NK-92 treated with Interleukin-12 subunit alpha and Interleukin-12 subunit beta, amount 100 ng/mL, for 24 hours (cell line): ENCODE results near the gene EFEMP2.

ENCODE experiments used
- DNase-seq: peaks from one replicate; lab custom pipeline; 2025; lab: John Stamatoyannopoulos, UW

Gene EFEMP2

DNA sequence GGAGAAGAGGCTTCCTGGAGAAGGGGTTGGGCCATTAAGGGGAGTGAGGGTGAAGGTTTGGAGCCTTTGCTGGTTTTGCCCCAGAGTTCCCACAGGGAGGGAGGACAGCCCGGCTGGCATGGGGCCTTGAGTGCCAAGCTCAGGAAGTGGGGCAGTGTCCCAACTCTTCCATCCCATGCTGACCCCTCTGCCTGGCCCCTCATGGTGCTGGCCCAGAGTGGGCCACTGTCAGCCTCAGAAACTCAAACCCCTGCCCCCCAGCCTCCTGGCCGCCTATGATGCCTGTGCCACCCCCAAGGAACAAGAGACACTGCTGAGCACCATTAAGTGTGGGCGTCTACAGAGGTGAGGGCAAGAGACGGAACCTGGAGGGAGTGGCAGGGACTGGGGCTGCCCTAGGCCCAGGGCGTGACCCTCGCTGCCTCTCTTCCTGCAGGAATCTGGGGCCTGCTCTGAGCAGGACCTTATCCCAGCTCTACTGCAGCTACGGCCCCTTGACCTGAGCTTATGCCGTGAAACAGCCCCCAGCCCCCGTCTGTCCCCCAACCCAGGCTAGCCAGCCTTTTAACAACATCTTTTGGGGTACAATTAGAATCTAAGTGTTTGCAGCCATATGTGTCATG is 6.9 kb downstream of the EFEMP2 start:
- DNase-seq = no peak

DNA sequence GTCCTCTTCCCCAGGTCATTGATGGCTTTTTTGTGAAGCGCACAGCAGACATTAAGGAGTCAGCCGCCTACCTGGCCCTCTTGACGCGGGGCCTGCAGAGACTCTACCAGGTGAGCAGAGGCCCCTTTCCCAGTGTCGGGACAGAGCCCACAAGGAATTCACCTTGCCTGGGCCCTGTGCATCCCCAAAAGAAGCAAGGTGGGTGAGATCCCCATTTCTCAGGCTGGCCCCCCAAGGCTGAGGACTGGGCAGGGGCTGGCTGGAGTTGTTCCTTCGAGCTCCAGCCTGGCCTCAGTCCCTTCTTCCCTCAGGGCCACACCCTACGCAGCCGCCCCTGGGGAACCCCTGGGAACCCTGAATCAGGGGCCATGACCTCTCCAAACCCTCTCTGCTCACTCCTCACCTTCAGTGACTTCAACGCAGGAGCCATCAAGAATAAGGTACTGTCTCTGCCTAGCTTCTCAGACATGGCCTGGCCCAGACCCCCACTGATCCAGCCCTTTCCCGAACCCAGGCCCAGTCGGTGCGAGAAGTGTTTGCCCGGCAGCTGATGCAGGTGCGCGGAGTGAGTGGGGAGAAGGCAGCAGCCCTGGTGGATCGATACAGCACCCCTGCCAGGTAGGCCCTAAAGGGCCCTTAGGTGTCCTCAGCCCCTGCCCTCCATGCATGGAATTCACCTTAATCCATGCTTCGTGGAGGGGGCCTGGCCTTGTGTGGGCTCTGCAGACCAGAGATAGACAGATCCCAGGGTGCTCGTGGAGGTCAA is 7.7 kb downstream of the EFEMP2 start:
- DNase-seq = no peak

DNA sequence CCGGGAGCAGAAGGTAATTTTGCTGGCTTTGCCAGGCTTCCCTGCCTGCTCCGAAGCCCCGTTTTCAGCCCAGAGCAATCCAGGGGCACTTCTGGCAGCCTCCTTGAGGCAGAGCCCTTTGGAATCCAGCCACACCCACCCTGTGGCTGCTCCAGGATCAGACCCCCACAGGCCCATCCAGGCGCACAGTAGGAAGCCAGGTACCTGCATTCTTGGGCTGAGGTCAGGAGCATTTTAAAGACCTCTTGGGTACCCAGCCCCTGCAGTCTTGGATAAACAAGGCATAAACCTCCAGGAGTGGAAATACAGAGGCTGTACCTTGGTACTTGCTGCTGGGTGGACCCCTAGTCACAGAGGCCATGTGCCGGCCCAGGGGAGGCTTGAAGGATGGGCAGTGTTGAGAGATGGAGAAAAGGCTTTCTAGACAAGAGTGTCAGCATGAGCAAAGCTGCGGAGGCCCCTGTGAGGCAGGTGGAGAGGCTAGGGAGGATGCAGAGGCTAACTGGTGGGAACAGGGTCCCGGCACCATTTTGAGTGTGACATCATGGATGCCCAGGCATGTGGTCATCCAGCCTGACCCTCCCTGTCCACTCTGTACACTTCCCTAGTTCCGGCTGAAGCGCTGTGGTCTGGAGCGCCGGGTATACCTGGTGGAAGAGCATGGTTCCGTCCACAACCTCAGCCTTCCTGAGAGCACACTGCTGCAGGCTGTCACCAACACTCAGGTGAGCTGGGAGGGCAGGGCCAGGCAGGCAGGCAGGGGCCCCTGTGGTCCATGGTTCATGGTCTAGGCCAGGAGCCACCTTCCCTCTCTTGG is 8.5 kb downstream of the EFEMP2 start:
- no peak for DNase-seq

DNA sequence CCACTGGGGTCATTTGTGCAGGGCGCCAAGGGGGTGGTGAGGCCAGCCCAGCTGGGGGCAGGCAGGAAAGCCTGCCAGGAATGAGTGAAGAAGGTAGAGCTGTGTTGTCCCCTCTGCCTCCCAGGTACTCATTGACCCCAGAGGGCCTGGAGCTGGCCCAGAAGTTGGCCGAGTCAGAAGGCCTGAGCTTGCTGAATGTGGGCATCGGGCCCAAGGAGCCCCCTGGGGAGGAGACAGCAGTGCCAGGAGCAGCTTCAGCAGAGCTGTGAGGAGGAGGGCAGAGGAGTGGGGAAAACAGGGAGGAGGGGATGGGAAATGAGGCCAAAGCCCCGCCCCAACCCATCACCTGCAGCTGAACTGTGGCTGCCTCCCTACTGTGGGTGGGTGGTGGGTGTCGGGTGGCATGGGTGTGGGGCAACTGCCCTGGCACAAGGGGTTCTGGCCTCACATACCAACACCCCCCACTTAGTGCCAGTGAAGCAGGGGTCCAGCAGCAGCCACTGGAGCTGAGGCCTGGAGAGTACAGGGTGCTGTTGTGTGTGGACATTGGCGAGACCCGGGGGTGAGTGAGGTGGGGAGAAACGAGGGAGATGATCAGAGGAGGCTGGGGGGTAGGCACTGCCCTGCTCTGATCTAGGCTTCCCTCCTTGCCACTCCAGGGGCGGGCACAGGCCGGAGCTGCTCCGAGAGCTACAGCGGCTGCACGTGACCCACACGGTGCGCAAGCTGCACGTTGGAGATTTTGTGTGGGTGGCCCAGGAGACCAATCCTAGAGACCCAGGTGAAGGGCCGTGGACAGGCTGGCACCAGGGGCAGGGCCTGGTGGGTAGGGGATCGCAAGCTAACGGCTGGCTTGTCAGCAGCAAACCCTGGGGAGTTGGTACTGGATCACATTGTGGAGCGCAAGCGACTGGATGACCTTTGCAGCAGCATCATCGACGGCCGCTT is 9.4 kb downstream of the EFEMP2 start:
- DNase-seq = no peak

DNA sequence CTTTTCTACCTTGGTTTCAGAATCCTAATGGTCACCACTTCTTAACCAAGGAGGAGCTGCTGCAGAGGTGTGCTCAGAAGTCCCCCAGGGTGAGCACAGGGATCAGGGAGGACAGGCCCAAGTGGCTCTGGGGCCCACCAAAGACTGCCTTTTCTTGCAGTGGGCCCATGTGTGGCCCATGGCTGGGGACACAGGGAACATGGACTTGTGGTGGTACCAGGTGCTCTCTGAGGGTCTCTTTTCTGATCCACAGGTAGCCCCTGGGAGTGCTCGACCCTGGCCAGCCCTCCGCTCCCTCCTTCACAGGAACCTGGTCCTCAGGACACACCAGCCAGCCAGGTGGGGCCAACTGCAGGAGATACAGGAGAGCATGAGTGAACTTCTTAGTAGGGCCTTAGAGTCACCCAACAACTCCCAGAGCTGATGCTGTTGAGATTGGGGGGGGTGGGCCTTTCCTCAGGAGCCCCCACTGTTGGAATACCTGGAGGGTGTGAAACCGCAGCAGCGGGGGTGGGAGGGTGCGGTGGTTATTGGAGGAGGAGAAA is 10.3 kb downstream of the EFEMP2 start:
- DNase-seq = no peak

DNA sequence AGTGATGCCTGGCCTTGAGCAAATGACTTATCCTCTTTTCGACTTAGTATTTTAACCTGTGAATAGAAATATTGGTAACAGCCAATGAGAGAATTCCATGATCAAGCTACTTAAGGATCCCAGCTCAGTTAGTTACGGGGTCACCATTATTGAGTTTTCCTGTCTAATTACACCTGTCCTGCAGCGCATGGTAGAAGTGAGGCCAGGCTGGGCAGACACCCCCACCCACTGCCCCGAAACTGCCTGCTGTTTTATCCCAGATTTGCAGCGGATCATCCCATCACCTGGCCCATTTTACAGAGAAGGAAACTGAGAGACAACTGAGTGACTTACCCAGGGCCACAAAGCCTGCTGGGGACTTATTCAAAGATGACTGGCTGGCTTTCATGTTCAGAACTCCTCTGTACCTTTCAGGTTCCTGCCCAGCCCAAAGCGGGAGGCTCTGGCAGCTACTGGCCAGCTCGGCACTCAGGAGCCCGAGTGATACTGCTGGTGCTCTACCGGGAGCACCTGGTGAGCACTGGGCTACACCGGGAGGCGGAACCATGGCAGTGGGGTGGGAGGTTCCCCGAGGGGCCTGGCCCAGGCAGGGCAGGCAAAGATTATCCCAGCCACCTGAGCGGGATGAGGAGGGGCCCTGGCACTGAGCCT is 10.9 kb downstream of the EFEMP2 start:
- no peak for DNase-seq

DNA sequence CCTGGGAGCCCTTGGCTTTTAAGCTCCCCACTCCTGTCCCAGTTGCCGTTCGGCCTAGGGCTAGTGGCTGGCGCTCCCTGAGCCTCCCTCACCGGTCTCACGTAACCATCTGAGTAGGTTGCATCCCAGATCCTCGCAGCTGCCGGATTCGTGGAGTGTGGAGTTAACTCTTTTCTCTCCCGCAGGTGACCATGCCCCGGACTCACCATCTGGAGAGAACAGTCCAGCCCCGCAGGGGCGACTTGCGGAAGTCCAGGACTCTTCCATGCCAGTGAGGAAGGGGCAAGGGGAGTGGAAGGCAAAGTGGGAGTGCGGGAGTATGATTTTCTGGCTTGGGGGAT is 11.5 kb downstream of the EFEMP2 start:
- DNase-seq = no peak

DNA sequence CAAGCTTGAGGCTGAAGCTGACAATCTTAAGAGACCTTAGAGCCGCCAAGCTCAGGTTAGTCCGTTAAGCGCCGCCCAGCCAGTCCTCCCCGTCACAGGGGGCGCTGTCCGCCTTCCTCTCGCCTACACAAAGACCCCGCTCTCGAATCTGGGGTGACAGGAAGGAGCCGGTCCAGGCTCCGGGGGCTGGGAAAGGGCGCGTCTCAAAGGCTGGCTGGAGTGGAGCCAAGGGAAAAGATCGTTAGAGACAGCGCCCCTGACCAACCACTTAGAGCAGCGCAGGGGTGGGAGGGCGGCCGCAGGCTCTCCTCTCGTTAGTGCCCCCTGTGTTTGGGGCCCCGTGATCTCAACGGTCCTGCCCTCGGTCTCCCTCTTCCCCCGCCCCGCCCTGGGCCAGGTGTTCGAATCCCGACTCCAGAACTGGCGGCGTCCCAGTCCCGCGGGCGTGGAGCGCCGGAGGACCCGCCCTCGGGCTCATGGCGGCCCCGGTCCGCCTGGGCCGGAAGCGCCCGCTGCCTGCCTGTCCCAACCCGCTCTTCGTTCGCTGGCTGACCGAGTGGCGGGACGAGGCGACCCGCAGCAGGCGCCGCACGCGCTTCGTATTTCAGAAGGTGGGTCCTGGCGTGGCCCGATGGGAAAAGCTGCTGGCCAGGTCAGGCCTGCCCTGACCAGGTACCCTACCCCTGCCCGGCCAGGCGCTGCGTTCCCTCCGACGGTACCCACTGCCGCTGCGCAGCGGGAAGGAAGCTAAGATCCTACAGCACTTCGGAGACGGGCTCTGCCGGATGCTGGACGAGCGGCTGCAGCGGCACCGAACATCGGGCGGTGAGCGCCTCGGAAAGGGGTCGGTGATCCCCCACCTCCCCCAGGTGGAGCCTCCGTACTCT is 12.1 kb downstream of the EFEMP2 start, which contains the start of gene MUS81:
Gene MUS81 (plus strand): TSS at position 156 of the 887 bp plus-strand sequence. CDS start 321 bp downstream, at position 477.
- DNase-seq = peak; percentile 91

DNA sequence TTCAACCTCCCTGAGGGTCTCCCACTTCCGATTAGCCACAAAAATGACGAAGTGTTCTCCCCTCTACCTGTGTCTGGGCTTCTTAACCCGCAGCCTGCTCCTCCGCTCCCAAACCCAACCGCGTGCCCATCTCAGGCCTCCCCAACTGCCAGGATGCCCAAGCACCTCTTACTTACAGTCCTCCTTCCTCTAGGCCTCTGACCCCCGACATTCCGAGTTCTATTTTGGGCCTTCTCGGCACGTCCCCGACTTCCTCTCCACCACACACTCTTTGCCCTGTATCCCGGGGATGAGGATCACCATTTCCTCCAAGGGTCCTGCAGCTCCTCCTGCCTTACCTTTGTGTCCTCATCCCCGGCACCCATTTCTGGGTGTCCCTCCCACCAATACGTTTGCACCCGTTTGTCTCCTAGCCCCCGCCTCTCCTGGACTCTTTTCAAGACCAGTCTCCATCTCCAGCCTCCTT is 12.8 kb downstream of the EFEMP2 start:
- no peak for DNase-seq

DNA sequence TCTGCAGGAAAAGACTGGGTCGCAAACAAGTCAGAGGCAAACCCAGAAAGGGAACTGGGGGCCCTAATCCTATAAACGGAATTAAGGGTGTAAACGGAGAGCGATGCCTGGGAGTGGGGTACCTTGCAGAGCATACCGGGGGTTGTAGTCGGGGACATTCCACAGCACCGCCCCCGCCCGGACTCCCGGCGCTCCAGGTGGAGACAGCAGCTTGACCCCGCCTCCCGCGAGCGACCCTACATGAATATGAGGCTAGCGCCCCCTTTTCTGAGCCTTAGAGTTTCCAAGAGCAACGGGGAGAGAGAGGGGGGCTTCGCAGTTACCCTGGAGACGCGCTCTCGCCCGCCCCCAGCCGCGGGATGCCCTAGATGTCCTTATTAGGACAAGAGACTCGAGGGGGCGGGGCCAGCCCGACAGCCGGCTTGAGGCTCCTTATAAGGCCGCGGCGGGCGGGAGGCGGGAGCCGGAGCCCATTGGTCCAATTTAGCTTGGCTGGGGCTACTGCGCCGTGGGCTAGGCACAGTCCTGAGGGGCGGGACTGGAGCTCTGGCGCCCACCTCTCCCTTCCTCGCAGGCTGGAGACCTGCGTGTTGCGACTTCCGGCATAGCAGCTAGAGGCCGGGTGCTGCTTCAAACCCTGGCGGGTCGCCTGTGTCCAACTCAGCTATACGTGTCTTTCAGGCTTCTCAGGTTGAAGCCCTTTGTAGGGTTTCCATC is 13.3 kb downstream of the EFEMP2 start:
- peak; percentile 99 for DNase-seq

DNA sequence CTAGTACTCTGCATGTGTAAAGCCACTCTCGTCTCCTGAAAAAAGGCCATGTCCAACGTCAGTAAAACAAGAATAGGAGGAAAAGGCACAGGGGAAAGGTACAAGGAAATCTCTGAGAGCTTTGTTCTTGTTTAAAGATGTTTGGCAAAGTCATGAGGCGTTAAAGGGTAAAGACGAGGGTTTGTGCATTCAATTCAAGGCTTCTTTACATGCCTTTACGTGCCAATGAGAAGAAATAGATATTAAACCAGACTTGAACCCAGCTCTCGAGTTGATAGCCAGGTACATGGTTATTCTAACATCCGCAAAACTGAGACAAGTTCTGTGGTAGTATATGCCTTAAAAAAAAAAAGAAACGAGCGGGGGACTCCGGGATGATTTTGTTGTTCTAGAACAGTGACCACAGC is 13.9 kb downstream of the EFEMP2 start:
- DNase-seq = no peak

DNA sequence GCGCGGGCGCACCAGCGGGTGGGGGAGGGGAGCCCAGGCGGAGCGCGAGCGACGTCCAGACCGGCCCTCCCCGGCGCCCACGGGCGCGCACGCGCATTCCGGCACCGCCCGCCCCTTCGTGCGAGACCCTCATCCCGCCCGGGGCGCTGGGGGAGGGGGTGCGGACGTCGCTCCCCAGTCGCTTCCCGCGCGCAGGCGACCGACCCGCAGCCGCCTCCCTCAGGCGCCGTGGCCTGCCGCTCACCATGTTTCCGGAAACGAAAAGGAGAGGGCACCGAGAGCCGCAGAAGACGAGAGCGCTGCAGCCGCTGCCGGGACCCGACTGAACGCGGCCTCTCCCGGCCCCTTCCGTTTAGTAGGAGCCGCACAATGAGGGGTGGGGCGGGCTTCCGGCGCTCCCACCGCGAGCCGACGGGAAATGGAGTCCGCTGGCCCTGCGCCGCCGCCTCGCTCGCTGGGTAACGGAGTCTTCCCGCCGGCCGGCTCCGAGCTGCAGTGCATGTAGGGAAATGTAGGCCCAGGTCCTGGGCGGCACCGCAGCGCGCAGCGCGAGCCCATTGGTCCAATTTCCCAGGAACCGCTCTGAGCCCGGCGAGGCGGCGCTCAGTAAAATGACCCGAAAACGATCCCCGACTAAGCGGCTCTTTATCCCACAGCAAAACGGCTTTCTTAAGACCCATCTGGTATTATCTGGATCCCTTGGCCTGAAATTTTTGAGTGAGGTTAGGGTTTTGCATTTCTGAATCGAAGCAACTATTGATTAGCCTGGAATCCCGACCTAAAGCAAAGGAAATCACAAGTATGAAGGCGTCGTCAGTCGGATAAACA is 14.5 kb downstream of the EFEMP2 start, which contains the start of gene CFL1:
Gene CFL1 (minus strand): TSS at position 328 of the 828 bp plus-strand sequence. CDS start 81 bp downstream, at position 247.
- peak; percentile 97 for DNase-seq

DNA sequence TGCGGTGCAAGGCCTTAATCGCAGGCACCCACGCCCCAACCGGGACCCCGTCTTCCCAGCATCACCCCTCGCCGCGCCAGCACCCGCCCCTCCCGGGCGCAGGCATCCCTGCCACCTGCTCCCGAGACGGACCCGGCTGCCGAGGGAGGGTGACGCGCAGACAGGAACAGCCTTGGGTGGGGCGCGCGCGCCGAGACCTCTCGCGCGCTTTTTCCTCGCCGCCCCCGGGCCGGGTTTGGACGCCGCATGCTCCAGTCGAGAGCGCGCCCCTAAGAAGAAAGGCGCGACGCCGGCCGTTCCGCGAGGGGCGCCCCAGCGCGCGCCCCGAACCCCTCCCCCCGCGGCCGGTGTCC is 15.1 kb downstream of the EFEMP2 start:
- no peak for DNase-seq

DNA sequence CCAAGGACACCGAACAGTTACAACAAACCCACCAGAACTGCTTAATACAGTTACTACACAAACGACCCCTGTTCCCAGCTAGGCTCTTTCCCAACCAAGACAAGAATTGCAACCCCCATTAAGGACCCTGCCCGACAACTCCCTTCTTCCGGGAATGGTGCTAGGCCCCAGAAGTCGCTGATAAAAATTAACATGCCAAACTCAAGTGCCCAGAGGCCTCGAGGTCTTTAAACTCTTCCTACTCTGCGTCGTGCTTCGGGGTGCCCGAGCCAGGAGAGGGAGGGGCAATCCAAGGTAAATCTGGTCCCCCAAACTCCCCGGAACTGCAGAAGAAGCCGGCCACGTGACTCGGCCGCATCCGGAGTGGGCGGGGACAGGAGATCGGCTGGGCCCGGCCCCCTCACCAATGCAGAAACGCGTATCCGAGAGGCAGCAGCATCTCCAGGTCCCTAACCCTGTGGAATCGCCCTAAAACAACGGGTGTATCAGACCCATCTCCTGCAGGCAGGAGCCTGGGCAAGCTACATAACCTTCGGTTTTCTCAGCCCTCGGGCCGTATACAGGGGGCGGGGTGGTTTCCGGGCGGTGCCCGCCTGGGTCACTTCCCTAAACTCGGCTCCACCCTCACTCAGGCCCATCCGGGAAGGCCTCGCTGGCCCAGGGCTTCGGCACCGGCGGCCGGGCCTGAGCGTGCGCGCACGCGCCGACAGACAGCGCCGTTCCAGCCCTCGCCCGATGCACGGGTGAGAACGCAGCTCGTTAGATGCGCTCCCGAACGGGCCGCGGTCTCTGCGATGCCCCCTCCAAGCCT is 15.7 kb downstream of the EFEMP2 start:
- DNase-seq = peak; percentile 83

DNA sequence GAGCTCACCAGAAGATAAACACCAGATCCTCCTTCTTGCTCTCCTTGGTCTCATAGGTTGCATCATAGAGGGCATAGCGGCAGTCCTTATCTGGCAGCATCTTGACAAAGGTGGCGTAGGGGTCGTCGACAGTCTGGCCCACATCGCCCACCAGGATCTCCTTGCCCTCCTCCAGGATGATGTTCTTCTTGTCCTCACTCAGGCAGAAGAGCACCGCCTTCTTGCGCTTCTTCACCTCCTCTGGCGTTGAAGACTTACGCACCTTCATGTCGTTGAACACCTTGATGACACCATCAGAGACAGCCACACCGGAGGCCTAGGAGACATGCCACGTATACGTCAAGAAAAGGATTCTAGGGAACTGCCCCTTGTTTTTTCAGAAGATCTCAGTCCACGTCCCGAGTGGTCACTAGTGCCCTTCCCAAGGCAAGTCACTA is 16.7 kb downstream of the EFEMP2 start:
- no peak for DNase-seq

DNA sequence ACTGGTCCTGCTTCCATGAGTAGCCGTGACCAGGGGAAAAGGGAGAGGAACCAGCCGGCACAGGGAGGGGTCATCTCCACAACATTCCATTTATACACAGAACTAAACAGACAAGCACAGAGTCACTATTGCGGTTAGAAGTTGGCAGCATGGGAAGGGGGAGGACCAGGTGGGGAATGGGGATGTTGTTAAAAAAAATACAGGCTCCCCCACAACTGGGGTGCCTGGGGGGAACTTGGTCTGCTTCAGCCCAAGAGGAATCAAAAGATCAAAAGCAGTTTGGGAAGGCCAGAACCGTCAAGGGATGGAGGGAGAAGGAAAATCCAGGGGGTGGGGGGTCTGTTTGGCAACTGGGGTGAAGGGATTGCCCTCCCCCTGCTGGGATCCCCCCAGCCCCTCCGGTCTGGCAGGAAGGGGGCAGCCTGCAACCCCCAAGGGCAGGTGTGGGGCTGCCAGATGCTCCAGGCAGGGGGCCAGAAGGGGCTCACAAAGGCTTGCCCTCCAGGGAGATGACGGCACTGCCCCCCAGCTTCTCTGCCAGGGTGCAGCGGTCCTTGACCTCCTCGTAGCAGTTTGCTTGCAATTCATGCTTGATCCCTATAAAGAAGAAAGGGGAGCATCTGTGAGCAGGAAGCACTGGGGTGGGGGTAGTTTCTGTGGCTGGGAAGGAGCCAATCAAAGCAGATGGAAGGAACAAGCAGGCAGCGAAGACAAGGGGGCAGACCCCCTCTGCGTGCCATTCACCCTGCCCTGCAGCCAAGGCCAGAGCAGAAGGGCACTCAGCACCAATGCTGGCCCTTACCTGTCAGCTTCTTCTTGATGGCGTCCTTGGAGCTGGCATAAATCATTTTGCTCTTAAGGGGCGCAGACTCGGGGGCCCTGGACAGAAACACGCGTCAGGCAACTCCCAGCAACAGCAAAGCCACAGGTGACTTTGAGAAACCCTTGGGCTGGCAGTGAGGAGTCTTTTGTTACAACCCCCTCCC is 17.5 kb downstream of the EFEMP2 start:
- no peak for DNase-seq
